Spinal cord (tissue), 10 donors: ENCODE results near the gene COL20A1. TPM values are rescaled to one million over a fixed set of nuclear protein-coding genes. Genes with fewer than 3 reads are reported as not detected.

Experiments
- DNase-seq, 6 donors: peaks; one replicate each; pipeline versions ENCODE4 v3.0.0 to v3.0.0-alpha.2; 2013 to 2015; ENCODE audit warnings: low spot score in 6 of 6, low read depth in 4 of 6
- H3K27ac ChIP-seq: one replicate; pipeline ENCODE4 v1.5.1; 2013; ENCODE audit warnings: low read depth, low read length, control low read depth
- H3K27me3 ChIP-seq: one replicate; pipeline ENCODE4 v1.6.1; 2013; ENCODE audit warnings: low read length; ENCODE audit not compliant: control insufficient read depth, insufficient read depth
- H3K36me3 ChIP-seq: one replicate; pipeline ENCODE4 v1.6.1; 2013; ENCODE audit warnings: low read length; ENCODE audit not compliant: control insufficient read depth, insufficient read depth
- H3K4me1 ChIP-seq: one replicate; pipeline ENCODE4 v1.6.1; 2013; ENCODE audit warnings: low read length; ENCODE audit not compliant: control insufficient read depth, insufficient read depth
- H3K4me3 ChIP-seq: one replicate; pipeline ENCODE4 v1.5.1; 2013; ENCODE audit warnings: low read depth, low read length, control low read depth
- H3K9me3 ChIP-seq: one replicate; pipeline ENCODE4 v1.6.1; 2013; ENCODE audit warnings: low read length; ENCODE audit not compliant: control insufficient read depth, insufficient read depth
- WGBS: methylation state at CpG from one replicate; pipeline ENCODE4 v1.1.5; 2013; ENCODE audit warnings: missing lambda C conversion rate; ENCODE audit not compliant: insufficient coverage; 5-methylcytosine and 5-hydroxymethylcytosine counted together
- polyA plus RNA-seq, 2 donors: library from polyadenylated mRNA; unstranded; fragments of 120-200 nt; gene quantifications; one replicate each; pipeline ENCODE4 v1.2.1, GENCODE V29; 2013; ENCODE audit not compliant: insufficient read length in 2 of 2
- small RNA-seq: library from RNA; depleted of rRNA; stranded (forward); fragments of <200 nt; gene quantifications from one replicate; pipeline ENCODE3, GENCODE V24; 2014; ENCODE audit warnings: low replicate concordance
- total RNA-seq, 2 donors: library from RNA; depleted of rRNA in 1 of 2; stranded (reverse); fragments of 120-200 nt in 1 of 2; fragments of >200 nt in 1 of 2; gene quantifications; one replicate each; pipeline versions ENCODE4 v1.2.3 to v1.2.4, GENCODE V29; 2013 to 2014
- donor health status: healthy.

The COL20A1 gene
- total and polyA plus RNA-seq, 4 donors, result 10.3 to 50.9 (median 32.2) TPM

- peaks cover 48% of the 10 kb centered on the region for H3K4me1 ChIP-seq
- H3K36me3 ChIP-seq, result no peaks in the 10 kb centered on the region
- H3K27ac ChIP-seq, result no peak overlapping the region
- no peak for DNase-seq
- H3K4me3 ChIP-seq, result no peak overlapping the region
- H3K27me3 ChIP-seq, result peaks cover 2% of the 10 kb centered on the region
- peaks cover under 1% of the 10 kb centered on the region for H3K9me3 ChIP-seq
- 95% methylated on average over 20 of the region's 21 CpGs for WGBS
Measured at GRCh38 chr20:63380346-63380870, 87.4 kb downstream of the COL20A1 start.

DNA sequence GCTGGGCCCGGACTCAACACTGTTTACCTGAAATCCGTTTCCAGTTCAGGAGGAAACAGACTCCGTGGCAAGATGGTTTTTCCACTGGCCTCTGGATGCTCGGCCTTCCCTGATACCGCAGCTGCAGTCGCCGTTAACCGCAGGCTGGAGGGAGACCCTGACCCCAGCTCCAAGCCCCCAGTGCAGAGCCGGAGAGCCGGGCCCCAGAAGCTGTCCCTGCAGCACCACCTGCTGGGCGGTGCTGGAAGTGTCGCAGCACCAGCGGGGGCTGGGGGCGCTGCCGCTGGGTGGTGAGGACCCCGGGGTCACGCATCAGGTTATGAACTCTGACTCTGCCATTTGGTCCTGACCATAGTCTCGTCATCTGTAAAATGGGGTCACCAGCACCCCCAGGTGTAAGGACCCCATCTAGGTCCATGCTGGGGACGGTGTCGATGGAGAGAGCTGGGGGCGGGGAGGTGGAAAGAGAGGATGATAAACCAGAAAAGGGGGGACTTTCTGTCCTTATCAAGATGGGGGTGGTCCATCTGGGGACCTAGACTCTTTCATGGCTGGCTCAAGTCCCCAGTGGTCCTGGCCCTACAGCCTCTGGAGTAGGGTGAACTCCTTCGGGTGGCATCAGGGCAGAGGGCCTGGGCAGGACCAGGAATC lies 88.9 kb downstream of the COL20A1 start:
- Histone ChIP-seq H3K27me3 (no peaks in the 10 kb centered on the region), H3K9me3 (peaks cover 5% of the 10 kb centered on the region), H3K4me1 (peaks cover 39% of the 10 kb centered on the region), H3K4me3 (no peak overlapping the region), H3K27ac (no peak overlapping the region), H3K36me3 (no peaks in the 10 kb centered on the region)
- WGBS, result 16% methylated on average over 21 of the region's 22 CpGs
- peak in 2 of 6 donors; percentile 64 to 66 for DNase-seq

GRCh38 chr20:63382551-63383300 lies 89.7 kb downstream of the COL20A1 start:
- H3K4me1 ChIP-seq, result peaks cover 31% of the 10 kb centered on the region
- no peaks in the 10 kb centered on the region for H3K27me3 ChIP-seq
- DNase-seq, result no peak
- peaks cover 5% of the 10 kb centered on the region for H3K9me3 ChIP-seq
- no peak overlapping the region for H3K27ac ChIP-seq
- no peak overlapping the region for H3K4me3 ChIP-seq
- no peaks in the 10 kb centered on the region for H3K36me3 ChIP-seq
- 78% methylated on average over 14 of the region's 17 CpGs for WGBS

GRCh38 chr20:63383556-63383955 lies 90.6 kb downstream of the COL20A1 start:
- no peak for DNase-seq
- H3K27me3 ChIP-seq, result no peaks in the 10 kb centered on the region

DNA sequence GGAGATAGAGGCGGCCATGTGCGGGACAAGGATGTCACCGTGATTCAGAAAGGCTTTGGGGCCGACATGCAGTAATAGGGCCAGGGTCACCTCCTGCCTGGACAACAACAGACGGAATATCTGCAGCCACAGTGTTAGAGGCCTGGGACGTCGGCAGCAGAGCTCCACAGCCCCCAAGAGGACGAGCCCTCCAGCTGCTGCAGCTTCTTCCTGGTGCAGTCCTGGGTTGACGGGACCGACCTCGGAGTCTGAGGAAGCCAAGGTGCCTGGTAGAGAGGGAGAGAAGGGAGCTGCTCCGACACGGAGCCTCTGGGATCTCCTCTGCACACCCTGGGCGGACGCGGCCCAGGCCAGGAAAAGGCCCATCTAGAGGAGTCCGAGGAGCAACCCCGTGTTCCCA lies 91.3 kb downstream of the COL20A1 start:
- H3K4me1 ChIP-seq, result peaks cover 15% of the 10 kb centered on the region
- H3K4me3 ChIP-seq, result no peak overlapping the region
- no peaks in the 10 kb centered on the region for H3K36me3 ChIP-seq
- no peak overlapping the region for H3K27ac ChIP-seq
- WGBS, result 80% methylated on average over 16 of the region's 18 CpGs
- H3K9me3 ChIP-seq, result peaks cover 5% of the 10 kb centered on the region
- no peak for DNase-seq
- H3K27me3 ChIP-seq, result no peaks in the 10 kb centered on the region

More at GRCh38 chr20:63383556-63383955, 90.6 kb downstream of the COL20A1 start:
- Histone ChIP-seq H3K36me3 (no peaks in the 10 kb centered on the region), H3K9me3 (peaks cover 5% of the 10 kb centered on the region), H3K4me1 (peaks cover 23% of the 10 kb centered on the region), H3K4me3 (no peak overlapping the region), H3K27ac (no peak overlapping the region)
- 69% methylated on average over 9 of the region's 11 CpGs for WGBS

Small RNAs within 50 kb of the gene (small RNA-seq; reads per million reads assigned to genes)
- 3.4 reads per million, percentile 93 among the genes with 10 or more reads in this experiment for gene MIR4326
- 0.06 reads per million for gene RNU6-994P

Other genes starting within 250 kb of the COL20A1 start
- 10 to 100 TPM; 20.9 to 24.5 TPM for gene YTHDF1, start 77.1 kb upstream of the COL20A1 start, total RNA-seq
- 10 to 100 TPM; 44.0 to 45.9 TPM for gene YTHDF1, start 77.1 kb upstream of the COL20A1 start, polyA plus RNA-seq
- gene BIRC7, start 57.3 kb upstream of the COL20A1 start, total RNA-seq, result 1 to 10 TPM; 1.4 to 1.6 TPM
- gene BIRC7, start 57.3 kb upstream of the COL20A1 start, polyA plus RNA-seq, result under 1 TPM; 0.29 to 0.69 TPM
- gene NKAIN4, start 38.7 kb upstream of the COL20A1 start, total RNA-seq, result 10 to 100 TPM; 38.7 to 41.3 TPM
- 100 to 1,000 TPM; 126 to 153 TPM for gene NKAIN4, start 38.7 kb upstream of the COL20A1 start, polyA plus RNA-seq
- gene ARFGAP1, start 20.4 kb upstream of the COL20A1 start, total RNA-seq, result 10 to 100 TPM; 35.3 to 68.9 TPM
- gene ARFGAP1, start 20.4 kb upstream of the COL20A1 start, polyA plus RNA-seq, result 100 to 1,000 TPM in 1 of 2 donors, 10 to 100 TPM in 1; 97.7 to 116 TPM
- 10 to 100 TPM in 1 of 2 donors, 1 to 10 TPM in 1; 5.5 to 13.0 TPM for gene CHRNA4, start 68.2 kb downstream of the COL20A1 start, total RNA-seq
- gene CHRNA4, start 68.2 kb downstream of the COL20A1 start, polyA plus RNA-seq, result 10 to 100 TPM; 54.0 to 64.2 TPM
- 10 to 100 TPM; 30.7 to 66.5 TPM for gene KCNQ2, start 179.5 kb downstream of the COL20A1 start, total RNA-seq
- 100 to 1,000 TPM; 140 to 155 TPM for gene KCNQ2, start 179.5 kb downstream of the COL20A1 start, polyA plus RNA-seq
- 100 to 1,000 TPM in 1 of 2 donors, 10 to 100 TPM in 1; 79.9 to 188 TPM for gene EEF1A2, start 205.9 kb downstream of the COL20A1 start, total RNA-seq
- 100 to 1,000 TPM; 674 to 690 TPM for gene EEF1A2, start 205.9 kb downstream of the COL20A1 start, polyA plus RNA-seq
- gene PPDPF, start 227.6 kb downstream of the COL20A1 start, total RNA-seq, result 10 to 100 TPM; 19.9 to 74.0 TPM
- 100 to 1,000 TPM; 458 to 467 TPM for gene PPDPF, start 227.6 kb downstream of the COL20A1 start, polyA plus RNA-seq
- gene PTK6, start 244.2 kb downstream of the COL20A1 start, total RNA-seq, result under 1 TPM in 1 of 2 donors, not detected in 1; 0.06 TPM
- gene PTK6, start 244.2 kb downstream of the COL20A1 start, polyA plus RNA-seq, result 1 to 10 TPM; 1.1 to 2.1 TPM